ENCODE results near the gene SLC51B.

DNA sequence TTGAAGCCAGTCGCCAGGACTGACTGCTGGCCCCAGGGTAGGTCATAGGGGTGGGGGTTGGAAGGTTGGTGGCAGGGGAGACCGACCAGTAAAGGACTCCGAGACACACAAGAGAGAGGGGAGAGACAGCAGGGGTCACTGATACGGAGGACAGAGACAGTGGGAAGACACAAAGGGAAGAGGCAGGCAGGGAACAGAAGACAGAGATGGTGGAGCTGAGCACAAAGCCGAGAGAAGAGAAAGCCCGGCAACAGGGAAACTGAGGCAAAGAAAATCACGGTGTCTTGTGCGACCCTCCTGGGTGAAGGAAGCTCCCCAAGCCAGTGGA is 22.1 kb downstream of the SLC51B start:
- no peak for TF ChIP-seq TAF1 (IDR thresholded peaks at IDR 0.05; ENCODE audit: borderline replicate concordance, low read depth, low read length)
- TF ChIP-seq NRF1 (IDR thresholded peaks at IDR 0.05; ENCODE audit: low read depth, low read length), result no peak
- no peak for TF ChIP-seq CTCF (IDR thresholded peaks at IDR 0.05)
- TF ChIP-seq REST (IDR thresholded peaks at IDR 0.05; ENCODE audit: low read depth, low read length), result no peak
- TF ChIP-seq MAX (IDR thresholded peaks at IDR 0.05; ENCODE audit: low read depth), result no peak
- no peak for TF ChIP-seq SIN3A (IDR thresholded peaks at IDR 0.05; ENCODE audit: borderline replicate concordance, low read depth, low read length)
- TF ChIP-seq, protein P1, sequence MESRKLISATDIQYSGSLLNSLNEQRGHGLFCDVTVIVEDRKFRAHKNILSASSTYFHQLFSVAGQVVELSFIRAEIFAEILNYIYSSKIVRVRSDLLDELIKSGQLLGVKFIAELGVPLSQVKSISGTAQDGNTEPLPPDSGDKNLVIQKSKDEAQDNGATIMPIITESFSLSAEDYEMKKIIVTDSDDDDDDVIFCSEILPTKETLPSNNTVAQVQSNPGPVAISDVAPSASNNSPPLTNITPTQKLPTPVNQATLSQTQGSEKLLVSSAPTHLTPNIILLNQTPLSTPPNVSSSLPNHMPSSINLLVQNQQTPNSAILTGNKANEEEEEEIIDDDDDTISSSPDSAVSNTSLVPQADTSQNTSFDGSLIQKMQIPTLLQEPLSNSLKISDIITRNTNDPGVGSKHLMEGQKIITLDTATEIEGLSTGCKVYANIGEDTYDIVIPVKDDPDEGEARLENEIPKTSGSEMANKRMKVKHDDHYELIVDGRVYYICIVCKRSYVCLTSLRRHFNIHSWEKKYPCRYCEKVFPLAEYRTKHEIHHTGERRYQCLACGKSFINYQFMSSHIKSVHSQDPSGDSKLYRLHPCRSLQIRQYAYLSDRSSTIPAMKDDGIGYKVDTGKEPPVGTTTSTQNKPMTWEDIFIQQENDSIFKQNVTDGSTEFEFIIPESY (IDR thresholded peaks at IDR 0.05; ENCODE audit: borderline replicate concordance, low read depth), result no peak
- TF ChIP-seq MXI1 (IDR thresholded peaks at IDR 0.05; ENCODE audit: low read depth, low read length), result no peak
- TF ChIP-seq POLR2AphosphoS5 (IDR thresholded peaks at IDR 0.05; ENCODE audit: low read depth, low read length), result no peak
- no peak for TF ChIP-seq FOXM1 (IDR thresholded peaks at IDR 0.05; ENCODE audit: low read depth)
- TF ChIP-seq RXRA (IDR thresholded peaks at IDR 0.05; ENCODE audit: borderline replicate concordance, low read depth), result no peak
- no peak for TF ChIP-seq GABPA (IDR thresholded peaks at IDR 0.05; ENCODE audit: low read depth)
- no peak for TF ChIP-seq EP300 (IDR thresholded peaks at IDR 0.05; ENCODE audit: borderline replicate concordance in 1 of 2, low read depth in 1 of 2, low read length in 1 of 2)

All from SK-N-SH (cell line).